HEK293 (cell line): Measurements from ENCODE around the gene BICRA.

Source experiments
- BCL11B ChIP-seq: fragments of 450-650 bp; formaldehyde crosslinking; IDR thresholded peaks from 2 replicates; pipeline ENCODE4 v1.5.1; 2016; ENCODE audit warnings: low read depth, missing biosample characterization, missing genetic modification characterization
- KLF8 ChIP-seq: fragments of 450-650 bp; formaldehyde crosslinking; IDR thresholded peaks from 2 replicates; pipeline ENCODE4 v1.5.1; 2016; ENCODE audit warnings: missing biosample characterization, missing genetic modification characterization
- KLF9 ChIP-seq: fragments of 450-650 bp; formaldehyde crosslinking; IDR thresholded peaks from 2 replicates; pipeline ENCODE4 v1.5.1; 2016; ENCODE audit warnings: missing biosample characterization, missing genetic modification characterization, low read depth
- OVOL3 ChIP-seq: fragments of 450-650 bp; formaldehyde crosslinking; IDR thresholded peaks from 2 replicates; pipeline ENCODE4 v1.5.1; 2016; ENCODE audit warnings: missing biosample characterization, missing genetic modification characterization
- SP3 ChIP-seq: fragments of 450-650 bp; formaldehyde crosslinking; IDR thresholded peaks from 2 replicates; pipeline ENCODE4 v1.5.1; 2016; ENCODE audit warnings: missing biosample characterization, missing genetic modification characterization
- ZBTB11 ChIP-seq: fragments of 450-650 bp; formaldehyde crosslinking; conservative IDR thresholded peaks from 2 replicates; pipeline ENCODE4 v1.5.1; 2016; ENCODE audit warnings: low read depth, missing biosample characterization, missing genetic modification characterization
- ZBTB17 ChIP-seq: fragments of 450-650 bp; formaldehyde crosslinking; IDR thresholded peaks from 2 replicates; pipeline ENCODE4 v1.5.1; 2016; ENCODE audit warnings: missing biosample characterization, missing genetic modification characterization
- ZBTB21 ChIP-seq: fragments of 450-650 bp; formaldehyde crosslinking; IDR thresholded peaks from 2 replicates; pipeline ENCODE4 v1.5.1; 2017; ENCODE audit warnings: missing biosample characterization, missing genetic modification characterization
- ZEB2 ChIP-seq: fragments of 450-650 bp; formaldehyde crosslinking; IDR thresholded peaks from 2 replicates; pipeline ENCODE4 v1.5.1; 2016; ENCODE audit warnings: missing biosample characterization, missing genetic modification characterization
- ZFHX2 ChIP-seq: fragments of 450-650 bp; formaldehyde crosslinking; conservative IDR thresholded peaks from 2 replicates; pipeline ENCODE4 v1.5.1; 2016; ENCODE audit warnings: missing biosample characterization, missing genetic modification characterization
- ZNF223 ChIP-seq: fragments of 450-650 bp; formaldehyde crosslinking; IDR thresholded peaks from 2 replicates; pipeline ENCODE4 v1.5.1; 2016; ENCODE audit warnings: missing biosample characterization, missing genetic modification characterization
- ZNF24 ChIP-seq: fragments of 450-650 bp; formaldehyde crosslinking; IDR thresholded peaks from 2 replicates; pipeline ENCODE4 v1.5.1; 2016; ENCODE audit warnings: missing biosample characterization, missing genetic modification characterization
- ZNF248 ChIP-seq: fragments of 450-650 bp; formaldehyde crosslinking; IDR thresholded peaks from 2 replicates; pipeline ENCODE4 v1.5.1; 2017; ENCODE audit warnings: missing biosample characterization, missing genetic modification characterization
- ZNF280D ChIP-seq: fragments of 450-650 bp; formaldehyde crosslinking; IDR thresholded peaks from 2 replicates; pipeline ENCODE4 v1.5.1; 2016; ENCODE audit warnings: missing biosample characterization, missing genetic modification characterization
- ZNF335 ChIP-seq: fragments of 450-650 bp; formaldehyde crosslinking; conservative IDR thresholded peaks from 2 replicates; pipeline ENCODE4 v1.5.1; 2016; ENCODE audit warnings: missing biosample characterization, missing genetic modification characterization
- ZNF366 ChIP-seq: fragments of 450-650 bp; formaldehyde crosslinking; conservative IDR thresholded peaks from 2 replicates; pipeline ENCODE4 v1.5.1; 2016; ENCODE audit warnings: missing biosample characterization, missing genetic modification characterization
- ZNF398 ChIP-seq: fragments of 450-650 bp; formaldehyde crosslinking; IDR thresholded peaks from 2 replicates; pipeline ENCODE4 v1.5.1; 2017; ENCODE audit warnings: missing biosample characterization, missing genetic modification characterization
- ZNF624 ChIP-seq: fragments of 450-650 bp; formaldehyde crosslinking; IDR thresholded peaks from 2 replicates; pipeline ENCODE4 v1.5.1; 2017; ENCODE audit warnings: missing biosample characterization, missing genetic modification characterization
- ZNF660 ChIP-seq: fragments of 450-650 bp; IDR thresholded peaks from 2 replicates; pipeline ENCODE4 v1.5.1; 2018; ENCODE audit warnings: missing biosample characterization, mild to moderate bottlenecking, missing genetic modification characterization
- ZNF777 ChIP-seq: fragments of 450-650 bp; formaldehyde crosslinking; IDR thresholded peaks from 2 replicates; pipeline ENCODE4 v1.5.1; 2017; ENCODE audit warnings: missing biosample characterization, missing genetic modification characterization, borderline replicate concordance
- ZNF843 ChIP-seq: fragments of 450-650 bp; formaldehyde crosslinking; IDR thresholded peaks from 2 replicates; pipeline ENCODE4 v1.5.1; 2016; ENCODE audit warnings: missing biosample characterization, missing genetic modification characterization
- ZSCAN16 ChIP-seq: fragments of 450-650 bp; formaldehyde crosslinking; IDR thresholded peaks from 2 replicates; pipeline ENCODE4 v1.5.1; 2016; ENCODE audit warnings: missing biosample characterization, missing genetic modification characterization
- ZSCAN23 ChIP-seq: fragments of 450-650 bp; formaldehyde crosslinking; IDR thresholded peaks from 2 replicates; pipeline ENCODE4 v1.5.1; 2016; ENCODE audit warnings: missing biosample characterization, missing genetic modification characterization
- ZSCAN30 ChIP-seq: fragments of 450-650 bp; IDR thresholded peaks from 2 replicates; pipeline ENCODE4 v1.5.1; 2018; ENCODE audit warnings: missing biosample characterization, mild to moderate bottlenecking, missing genetic modification characterization, moderate library complexity
- TF ChIP-seq, protein P1 (sequence below): fragments of 450-650 bp; formaldehyde crosslinking; IDR thresholded peaks from 2 replicates; pipeline ENCODE4 v1.5.1; 2016; ENCODE audit warnings: missing biosample characterization, missing genetic modification characterization
- TF ChIP-seq, protein P2 (sequence below): fragments of 450-650 bp; formaldehyde crosslinking; optimal IDR thresholded peaks from 2 replicates; pipeline ENCODE3; 2016; ENCODE audit warnings: missing biosample characterization, mild to moderate bottlenecking, missing genetic modification characterization

BICRA gene

DNA sequence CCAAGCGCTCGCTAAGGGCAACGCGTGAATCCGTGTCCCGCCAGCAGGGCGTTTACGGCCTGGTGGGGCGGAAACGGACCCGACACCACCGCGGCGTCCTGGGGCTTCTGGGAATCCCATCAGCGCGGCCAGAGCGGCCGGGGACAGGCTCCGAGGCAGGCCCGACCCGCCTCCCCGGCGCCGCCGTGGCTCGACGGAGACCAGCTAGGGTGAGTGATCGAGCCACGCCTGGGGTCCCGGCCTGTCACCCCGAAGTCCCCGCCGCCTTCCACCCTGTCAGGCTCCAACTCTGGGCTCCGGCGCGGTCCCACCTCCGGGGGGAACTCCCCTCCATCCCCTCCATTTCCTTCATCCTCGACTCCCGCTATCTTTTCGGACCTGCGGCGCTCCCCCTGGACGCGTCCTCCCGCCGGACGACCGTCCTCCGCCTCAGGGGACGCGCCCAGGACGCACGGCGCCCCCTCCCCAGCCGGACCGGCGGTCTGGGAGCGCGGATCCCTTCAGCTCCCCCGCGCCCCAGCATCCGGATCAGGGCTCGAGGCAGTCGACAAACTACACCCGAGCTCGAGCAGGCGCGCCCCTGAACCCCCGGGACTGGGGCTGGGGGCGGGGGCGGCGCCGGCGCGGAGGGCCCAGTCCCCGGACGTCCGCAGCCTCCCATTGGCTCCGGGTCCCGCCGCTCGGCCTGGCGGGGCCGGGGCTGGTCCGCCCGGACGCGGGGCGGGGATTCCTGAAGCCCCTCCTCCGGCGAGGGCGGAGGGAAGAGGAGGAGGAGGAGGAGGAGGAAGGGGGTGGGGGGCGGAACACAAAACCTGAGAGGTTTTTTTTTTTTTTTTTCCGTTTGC, 638 bp upstream of the BICRA start (continued):
- peak; percentile 54; the same call in 1 of the 2 replicates for TF ChIP-seq ZBTB11 (tag by site-specific recombination)
- TF ChIP-seq ZNF24 (tag by site-specific recombination) = no peak
- TF ChIP-seq KLF8 (tag by site-specific recombination) = peak; percentile 92; the same call in 1 of the 2 replicates
- no peak; the same call in 1 of the 2 replicates for TF ChIP-seq ZNF660 (tag by site-specific recombination)
- no peak for TF ChIP-seq ZNF624 (tag by site-specific recombination)
- no peak for TF ChIP-seq ZBTB21 (tag by site-specific recombination)
- TF ChIP-seq, protein P1, sequence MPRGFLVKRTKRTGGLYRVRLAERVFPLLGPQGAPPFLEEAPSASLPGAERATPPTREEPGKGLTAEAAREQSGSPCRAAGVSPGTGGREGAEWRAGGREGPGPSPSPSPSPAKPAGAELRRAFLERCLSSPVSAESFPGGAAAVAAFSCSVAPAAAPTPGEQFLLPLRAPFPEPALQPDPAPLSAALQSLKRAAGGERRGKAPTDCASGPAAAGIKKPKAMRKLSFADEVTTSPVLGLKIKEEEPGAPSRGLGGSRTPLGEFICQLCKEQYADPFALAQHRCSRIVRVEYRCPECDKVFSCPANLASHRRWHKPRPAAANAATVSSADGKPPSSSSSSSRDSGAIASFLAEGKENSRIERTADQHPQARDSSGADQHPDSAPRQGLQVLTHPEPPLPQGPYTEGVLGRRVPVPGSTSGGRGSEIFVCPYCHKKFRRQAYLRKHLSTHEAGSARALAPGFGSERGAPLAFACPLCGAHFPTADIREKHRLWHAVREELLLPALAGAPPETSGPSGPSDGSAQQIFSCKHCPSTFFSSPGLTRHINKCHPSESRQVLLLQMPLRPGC (tag by site-specific recombination) = no peak
- no peak for TF ChIP-seq ZNF248 (tag by site-specific recombination)
- TF ChIP-seq ZSCAN30 (tag by site-specific recombination) = 0 out of 2 replicates have a peak, but pooled peaks have one; percentile 19
- no peak for TF ChIP-seq ZSCAN16 (tag by site-specific recombination)
- TF ChIP-seq ZSCAN23 (tag by site-specific recombination) = no peak
- peak; percentile 81 for TF ChIP-seq ZBTB17
- peak; percentile 75 for TF ChIP-seq SP3 (tag by site-specific recombination)
- peak; percentile 75 for TF ChIP-seq ZNF398 (tag by site-specific recombination)
- TF ChIP-seq ZNF843 (tag by site-specific recombination) = 0 out of 2 replicates have a peak, but pooled peaks have one; percentile 31
- TF ChIP-seq ZNF366 (tag by site-specific recombination) = peak; percentile 79
- peak; percentile 69 for TF ChIP-seq ZEB2 (tag by site-specific recombination)
- TF ChIP-seq ZNF223 (tag by site-specific recombination) = no peak
- TF ChIP-seq ZNF777 = peak; percentile 76; the same call in 1 of the 2 replicates
- TF ChIP-seq ZNF280D (tag by site-specific recombination) = no peak
- TF ChIP-seq ZNF335 (tag by site-specific recombination) = peak; percentile 88
- peak; percentile 84 for TF ChIP-seq KLF9 (tag by site-specific recombination)
- peak; percentile 81 for TF ChIP-seq BCL11B (tag by site-specific recombination)
- peak; percentile 65 for TF ChIP-seq ZFHX2 (tag by site-specific recombination)
- 0 out of 2 replicates have a peak, but pooled peaks have one; percentile 48 for TF ChIP-seq OVOL3 (tag by site-specific recombination)
- TF ChIP-seq, protein P2, sequence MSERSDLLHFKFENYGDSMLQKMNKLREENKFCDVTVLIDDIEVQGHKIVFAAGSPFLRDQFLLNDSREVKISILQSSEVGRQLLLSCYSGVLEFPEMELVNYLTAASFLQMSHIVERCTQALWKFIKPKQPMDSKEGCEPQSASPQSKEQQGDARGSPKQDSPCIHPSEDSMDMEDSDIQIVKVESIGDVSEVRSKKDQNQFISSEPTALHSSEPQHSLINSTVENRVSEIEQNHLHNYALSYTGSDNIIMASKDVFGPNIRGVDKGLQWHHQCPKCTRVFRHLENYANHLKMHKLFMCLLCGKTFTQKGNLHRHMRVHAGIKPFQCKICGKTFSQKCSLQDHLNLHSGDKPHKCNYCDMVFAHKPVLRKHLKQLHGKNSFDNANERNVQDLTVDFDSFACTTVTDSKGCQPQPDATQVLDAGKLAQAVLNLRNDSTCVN (tag by site-specific recombination) = peak; percentile 97
